HG03571 (cell line): ENCODE data around the gene ZNF292.
A peak's percentile ranks its signal among the peaks of the same experiment; 100 is the strongest.
"Not testable (repeated sequence)": the region's sequence is repeated elsewhere in the genome, so short reads cannot be mapped to it uniquely, and the experiment has no call there.

Experiments
- ATAC-seq: cut with Tn5 transposase; IDR thresholded peaks from one replicate; pipeline ENCODE4 v1.9.1; 2021; ENCODE audit not compliant: unreplicated experiment

The ZNF292 gene

DNA sequence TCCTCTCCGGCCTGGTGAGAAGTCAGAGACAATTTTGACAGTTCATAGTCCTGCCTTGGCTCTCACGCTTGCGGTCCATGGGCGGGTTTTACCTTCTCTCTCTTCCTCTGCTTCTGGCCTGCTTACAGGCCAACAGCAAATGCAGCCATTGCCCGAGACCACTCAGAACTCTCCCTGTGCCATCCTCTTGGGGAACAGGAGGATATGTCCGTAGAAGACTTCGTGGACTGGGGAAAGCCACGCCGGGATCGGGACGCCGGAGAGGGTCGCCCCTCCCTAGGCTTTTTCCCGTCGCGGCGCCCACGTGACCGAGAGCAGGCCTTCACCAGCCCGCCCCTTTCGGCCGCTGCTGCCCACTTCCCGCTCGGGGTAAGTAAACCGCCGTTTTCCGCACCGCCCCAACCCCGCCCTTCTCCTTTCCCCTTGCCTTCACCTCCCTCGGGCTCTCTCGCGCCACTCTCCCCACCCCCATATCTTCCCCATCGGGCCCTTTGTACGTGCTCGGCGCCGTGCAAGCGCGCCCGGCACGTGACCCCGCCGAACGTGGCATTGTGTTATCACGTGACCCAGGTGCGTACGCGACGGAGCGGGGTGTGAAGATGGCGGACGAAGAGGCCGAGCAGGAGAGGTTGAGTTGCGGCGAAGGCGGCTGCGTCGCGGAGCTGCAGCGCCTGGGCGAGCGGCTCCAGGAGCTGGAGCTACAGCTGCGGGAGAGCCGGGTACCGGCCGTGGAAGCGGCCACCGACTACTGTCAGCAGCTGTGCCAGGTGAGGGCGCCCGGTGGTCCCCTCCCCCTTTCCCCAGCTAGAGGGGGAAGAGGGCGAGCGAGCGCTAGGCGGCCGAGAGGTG lies at the start of gene ZNF292:
Gene ZNF292 (plus strand): TSS at position 573 of the 849 bp plus-strand sequence. CDS start 27 bp downstream, at position 600.
- ATAC-seq: peak; percentile 73

DNA sequence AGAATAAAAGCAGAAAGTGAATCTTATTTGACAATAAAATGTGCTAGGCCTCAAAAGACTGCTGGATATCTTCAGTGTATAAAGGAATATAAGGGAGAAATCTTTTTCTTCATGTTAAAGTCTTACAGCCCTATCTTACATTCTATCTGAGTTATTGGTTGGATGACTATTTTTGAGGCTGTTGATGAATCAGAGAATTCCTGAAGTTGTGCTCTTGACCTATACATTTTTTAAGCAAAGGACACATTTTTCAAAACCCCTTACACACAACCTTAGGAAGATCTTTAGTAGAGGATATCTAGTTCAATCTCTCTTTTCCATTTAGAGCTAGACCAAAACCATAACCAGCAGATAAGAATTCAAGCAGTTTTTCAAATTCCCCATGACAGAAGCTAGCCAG lies 49.5 kb upstream of the ZNF292 start:
- ATAC-seq: no peak

DNA sequence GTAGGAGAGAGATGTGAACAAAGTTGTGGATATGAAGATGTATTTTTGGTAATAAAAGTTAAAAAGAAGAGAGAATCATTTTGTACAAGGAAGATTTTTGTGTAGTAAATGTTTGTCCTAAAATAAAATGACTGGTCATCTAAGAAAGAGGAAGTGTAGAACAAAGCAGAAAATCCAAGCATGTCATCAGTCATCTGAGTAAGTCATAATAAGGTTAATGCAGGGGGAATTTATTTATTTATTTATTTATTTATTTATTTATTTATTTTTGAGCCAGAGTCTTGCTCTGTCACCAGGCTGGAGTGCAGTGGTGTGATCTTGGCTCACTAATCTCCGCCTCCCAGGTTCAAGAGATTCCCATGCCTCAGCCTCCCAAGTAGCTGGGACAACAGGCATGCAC lies 44.7 kb upstream of the ZNF292 start:
- ATAC-seq: no peak

DNA sequence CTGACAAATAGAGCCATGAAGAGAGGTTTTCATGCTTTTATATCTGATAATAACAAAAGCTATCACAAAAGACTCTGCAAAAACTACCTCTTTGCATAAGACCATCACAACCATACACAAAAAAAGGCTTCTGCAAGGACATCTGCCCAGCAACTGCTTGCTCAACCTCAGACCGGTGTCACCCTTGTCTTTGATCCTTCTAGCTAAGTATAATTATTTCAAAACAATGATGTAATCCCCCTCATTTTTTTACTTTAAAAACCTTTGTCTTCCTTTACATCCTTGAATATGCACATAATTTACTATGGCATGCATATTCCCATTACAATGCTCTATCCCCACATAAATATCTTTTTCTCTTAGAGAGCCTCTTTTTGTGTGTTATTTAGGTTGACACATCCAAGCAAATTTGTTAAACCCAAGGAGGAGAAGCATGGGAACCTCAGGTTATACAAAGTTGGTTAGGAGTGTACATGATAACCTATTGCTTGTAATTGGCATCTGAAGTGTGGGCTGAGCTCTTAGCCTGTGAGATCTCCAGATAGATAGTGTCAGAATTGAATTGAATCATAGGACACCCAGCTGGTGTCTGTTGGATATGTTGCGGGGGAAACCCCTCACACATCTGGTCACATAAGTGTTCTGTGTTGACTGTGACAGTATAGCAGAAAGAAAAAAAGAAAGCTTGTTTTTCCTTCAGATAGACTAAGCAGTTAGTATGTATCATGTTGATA lies 39.8 kb upstream of the ZNF292 start:
- no peak for ATAC-seq

DNA sequence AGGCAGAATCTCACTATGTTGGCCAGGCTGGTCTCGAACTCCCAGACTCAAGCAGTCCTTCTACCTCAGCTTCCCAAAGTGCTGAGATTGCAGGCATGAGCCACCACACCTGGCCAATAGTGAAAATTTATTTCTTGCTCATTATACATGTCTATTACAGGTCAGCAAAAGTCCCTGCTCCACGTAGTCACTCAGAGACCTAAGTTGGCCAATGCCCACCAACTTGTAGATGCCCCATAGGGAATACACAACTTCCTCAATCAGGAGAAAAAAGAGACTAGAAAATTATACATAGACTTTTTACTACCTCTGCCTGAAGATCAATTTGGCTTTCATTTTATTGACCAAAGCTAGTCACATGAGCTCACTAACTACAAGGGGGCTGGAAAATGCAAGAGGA lies 38.4 kb upstream of the ZNF292 start:
- ATAC-seq: no peak

DNA sequence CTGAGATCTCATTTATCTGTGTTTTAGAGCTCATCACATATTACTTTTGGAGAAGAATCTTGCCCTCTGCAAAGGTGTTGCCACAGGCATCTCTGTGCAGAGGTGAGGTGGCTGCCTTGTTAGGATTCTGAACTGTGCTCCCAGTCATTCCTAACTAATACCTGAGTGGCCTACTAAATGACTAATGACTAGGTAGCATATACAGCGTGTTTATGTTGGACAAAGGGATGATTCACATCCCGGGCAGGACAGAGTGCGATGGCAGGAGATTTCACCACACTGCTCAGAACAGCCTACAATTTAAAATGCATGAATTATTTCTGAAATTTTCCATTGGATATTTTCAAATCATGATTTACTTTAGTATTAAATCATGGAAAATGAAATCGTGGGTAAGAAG lies 37.3 kb upstream of the ZNF292 start:
- no peak for ATAC-seq

DNA sequence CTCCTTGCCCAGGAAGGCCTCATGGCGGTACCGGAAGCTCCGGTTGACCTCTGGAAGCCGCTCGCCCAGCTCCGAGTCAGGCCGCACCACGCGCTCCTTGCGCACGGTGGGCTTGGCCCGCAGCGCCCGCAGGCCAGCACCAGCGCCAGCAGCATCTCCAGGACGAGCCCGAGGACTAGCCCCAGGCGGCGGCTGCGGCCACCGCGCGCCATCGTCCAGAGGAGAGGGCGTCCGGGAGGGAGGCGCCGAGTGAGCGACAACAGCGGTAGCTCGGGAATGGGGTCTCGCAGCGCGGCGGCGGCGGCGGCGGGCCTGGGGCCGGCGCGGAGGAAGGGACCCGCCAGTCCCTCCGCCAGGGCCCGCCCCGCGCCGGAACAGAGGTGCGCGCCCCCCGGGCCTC lies 32.9 kb upstream of the ZNF292 start:
- no peak for ATAC-seq

DNA sequence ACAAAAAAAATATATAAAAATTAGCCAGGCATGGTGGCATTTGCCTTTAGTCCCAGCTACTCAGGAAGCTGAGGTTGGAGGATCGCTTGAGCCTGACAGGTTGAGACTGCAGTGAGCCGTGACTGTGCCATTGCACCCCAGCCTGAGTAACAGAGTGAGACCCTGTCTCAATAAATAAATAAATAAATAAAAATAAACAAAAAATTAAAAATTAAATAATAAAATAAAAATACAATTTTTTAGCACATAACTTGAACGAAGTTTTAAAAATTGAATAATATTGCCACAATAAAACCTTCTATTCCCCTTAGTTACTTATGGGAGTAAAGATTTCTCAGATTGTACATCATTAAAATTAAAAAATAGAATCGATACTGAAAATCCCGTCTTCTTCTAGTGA lies 31.3 kb upstream of the ZNF292 start:
- ATAC-seq: no peak

DNA sequence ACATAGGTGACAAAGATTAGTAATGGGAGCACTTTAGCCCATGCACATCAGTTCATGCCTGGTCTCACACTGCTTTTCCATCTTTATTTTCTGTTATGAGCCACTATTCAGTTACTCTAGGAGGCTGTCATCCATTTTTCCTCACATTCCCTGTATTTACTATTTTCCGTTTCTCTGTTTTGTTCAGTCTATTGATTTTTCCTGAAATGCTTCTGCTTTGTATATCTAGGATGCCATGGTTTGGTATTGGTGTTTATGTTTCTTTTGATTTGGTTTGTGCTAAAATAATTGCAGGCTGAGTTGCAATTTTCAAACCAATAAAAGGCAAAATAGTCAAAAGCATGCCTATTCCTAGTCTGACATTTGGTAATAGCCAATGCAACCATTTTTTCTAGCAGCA lies 28.9 kb upstream of the ZNF292 start:
- no peak for ATAC-seq

DNA sequence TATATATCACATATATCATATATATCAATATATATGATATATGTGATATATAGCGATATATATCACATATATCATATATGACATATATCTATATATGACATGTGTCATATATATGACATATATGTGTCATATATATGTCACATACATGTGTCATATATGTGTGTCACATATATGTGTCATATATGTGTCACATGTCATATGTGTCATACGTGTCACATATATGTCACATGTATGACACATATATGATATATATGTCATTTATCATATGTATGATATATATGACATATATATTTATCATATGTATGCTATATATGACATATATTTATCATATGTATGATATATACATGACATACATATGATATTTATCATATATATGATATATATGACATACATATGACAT lies 27.6 kb upstream of the ZNF292 start:
- no peak for ATAC-seq

DNA sequence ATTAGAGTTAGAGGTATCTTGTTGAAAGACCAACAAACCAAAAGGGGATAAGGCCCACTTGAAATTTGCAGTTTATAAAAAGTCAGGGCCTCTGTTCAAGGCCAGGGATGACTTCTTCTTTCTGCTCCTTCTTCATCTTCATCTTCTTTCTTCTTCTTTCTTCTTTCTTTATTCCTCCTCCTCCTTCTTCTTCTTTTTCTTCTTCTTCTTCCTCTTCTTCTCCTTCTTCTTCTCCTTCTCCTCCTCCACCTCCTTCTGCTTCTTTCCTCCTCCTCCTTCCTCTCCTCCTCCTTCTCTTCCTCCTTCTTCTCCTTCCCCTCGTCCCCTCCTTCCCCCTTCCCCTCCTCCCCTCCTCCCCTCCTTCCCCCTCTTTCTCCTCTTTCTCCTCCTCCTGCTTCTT lies 18.4 kb upstream of the ZNF292 start:
- ATAC-seq: no peak

DNA sequence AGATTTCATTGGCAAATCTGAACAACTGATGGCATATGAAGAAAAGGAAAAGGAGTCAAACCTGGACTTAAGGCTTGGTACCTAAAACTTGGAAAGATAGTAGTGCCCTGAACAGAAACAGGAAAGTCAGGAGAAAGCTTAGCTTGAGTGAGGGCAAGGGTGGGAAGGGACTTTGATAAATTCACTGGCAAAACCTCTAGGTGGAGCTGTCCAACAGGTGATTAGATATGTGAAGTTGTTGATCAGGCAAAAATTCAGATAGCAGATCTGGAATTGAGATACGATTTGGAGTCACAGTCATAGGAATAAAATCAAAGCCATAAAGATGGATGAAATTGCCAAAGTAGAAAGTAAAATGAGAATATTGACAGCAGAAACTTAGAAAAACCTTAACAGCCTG lies 16.1 kb upstream of the ZNF292 start:
- no peak for ATAC-seq

DNA sequence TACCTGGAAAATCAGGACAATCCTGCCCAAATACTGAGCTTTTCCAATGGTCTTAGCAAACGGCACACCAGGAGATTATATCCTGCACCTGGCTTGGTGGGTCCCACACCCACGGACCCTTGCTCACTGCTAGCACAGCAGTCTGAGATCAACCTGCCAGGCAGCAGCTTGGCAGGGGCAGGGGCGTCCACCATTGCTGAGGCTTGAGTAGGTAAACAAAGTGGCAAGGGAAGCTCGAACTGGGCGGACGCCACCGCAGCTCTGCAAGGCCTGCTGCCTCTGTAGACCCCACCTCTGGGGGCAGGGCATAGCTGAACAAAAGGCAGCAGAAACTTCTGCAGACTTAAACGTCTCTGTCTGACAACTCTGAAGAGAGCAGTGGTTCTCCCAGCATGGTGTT lies 15.4 kb upstream of the ZNF292 start:
- ATAC-seq: not testable (repeated sequence)

DNA sequence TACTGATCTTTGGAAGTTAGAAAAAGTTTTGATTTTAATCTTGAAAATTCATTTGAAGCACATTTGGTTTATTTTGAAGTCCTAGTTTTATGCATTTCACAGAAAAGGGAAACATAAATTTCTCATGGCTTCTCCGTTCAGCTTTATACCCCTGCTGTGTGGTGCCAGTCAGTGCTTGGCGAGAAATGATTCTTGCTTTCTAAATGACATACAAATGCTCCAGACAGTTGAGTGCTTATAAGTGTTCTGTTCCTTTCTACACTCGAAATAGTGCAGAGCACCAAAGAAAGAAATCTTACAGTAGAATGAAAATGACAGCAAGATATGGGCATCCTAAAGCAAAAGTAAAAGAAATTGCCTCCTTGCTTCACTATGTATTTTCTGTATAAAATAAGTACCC lies 9.0 kb upstream of the ZNF292 start:
- peak; percentile 65 for ATAC-seq

DNA sequence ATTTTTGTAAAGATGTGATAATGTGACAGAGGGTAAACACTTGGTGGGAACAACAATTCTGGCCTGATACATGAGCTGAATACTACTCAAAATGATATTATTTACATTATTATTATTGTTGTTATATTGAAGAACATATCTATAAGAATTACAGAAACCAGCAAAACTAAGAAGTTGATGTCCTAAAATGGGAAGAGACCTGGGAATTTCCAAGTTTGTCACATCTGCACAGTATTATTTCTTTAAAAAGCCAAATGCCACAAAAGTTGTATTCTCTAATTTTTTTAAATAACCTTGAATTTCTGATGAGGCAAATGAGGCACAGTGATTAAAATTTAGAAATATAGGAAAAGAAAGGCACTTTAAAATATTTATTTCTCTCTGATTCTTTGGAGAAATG lies 5.0 kb upstream of the ZNF292 start:
- ATAC-seq: no peak

DNA sequence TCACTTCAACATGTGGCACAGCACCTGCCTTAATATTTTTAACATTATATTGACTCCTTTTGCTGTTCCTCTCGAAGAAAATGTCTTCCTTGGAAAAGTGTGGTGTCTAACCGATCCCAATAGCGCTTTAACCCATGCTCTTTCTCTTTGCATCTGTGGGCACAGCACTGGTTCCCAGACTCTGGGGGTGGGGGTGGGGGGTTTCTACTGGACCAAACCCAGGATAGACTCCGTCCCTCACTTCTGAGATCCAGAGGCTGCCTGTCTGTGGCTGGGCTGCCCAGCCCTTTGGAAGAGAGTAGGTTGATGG lies 3.9 kb upstream of the ZNF292 start:
- ATAC-seq: no peak

DNA sequence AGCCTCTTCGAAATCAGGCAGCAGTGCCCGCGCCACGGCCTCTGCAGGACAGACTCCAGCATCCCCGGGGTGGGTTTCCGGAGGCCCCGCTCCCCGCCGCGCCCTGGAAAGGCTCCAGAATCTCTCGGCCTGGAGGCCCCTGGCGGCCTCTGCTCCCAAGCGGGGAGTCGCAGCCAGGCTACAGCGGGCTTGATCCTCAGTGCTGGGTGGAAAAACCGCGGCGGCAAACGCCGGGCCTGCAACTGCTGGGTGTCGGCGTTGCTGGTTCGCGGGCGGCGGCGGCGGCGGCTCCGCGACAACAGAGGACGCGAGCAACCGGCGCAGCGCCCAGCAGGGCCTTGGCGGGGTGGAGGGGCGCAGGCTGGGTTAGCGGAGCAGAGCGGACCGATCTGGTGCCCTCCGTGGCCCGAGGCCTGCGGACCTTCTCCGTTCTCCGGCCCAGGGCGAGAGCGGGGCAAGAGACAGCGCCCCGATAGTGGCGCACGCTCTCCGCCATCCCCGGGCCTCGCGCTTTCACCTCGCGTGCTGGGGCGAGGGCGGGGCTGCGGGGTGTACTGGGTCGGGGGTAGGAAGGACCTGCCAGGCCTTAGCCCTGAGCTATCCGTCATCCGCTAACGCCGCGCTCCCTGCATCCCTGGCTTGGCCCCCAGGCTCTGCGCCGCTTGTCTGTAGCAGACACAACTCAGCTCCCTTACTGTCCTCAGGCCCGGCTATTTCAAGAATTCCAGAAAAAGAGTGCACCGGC lies 3.4 kb upstream of the ZNF292 start:
- peak; percentile 31 for ATAC-seq

DNA sequence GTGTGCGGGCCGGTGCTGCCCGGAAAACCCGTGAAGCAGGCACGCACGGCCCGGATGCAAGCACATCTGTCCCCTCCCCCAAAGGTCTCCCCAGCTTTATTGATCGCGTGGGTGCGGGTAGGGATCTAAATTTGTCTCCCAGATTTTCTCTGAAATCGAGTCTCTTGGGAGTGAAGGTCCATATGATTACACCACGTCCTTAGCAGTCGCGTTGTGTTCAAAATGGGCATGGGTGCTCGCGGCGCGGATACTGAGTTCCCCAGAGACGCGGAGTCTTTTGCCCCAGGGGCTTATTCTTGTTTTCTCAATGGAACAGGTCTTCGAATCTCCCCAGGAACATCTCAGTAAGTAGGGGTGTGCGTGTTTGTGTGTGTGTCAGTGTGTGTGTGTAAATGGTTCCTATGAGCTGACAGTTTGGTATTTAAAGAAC lies 2.8 kb upstream of the ZNF292 start:
- no peak for ATAC-seq

DNA sequence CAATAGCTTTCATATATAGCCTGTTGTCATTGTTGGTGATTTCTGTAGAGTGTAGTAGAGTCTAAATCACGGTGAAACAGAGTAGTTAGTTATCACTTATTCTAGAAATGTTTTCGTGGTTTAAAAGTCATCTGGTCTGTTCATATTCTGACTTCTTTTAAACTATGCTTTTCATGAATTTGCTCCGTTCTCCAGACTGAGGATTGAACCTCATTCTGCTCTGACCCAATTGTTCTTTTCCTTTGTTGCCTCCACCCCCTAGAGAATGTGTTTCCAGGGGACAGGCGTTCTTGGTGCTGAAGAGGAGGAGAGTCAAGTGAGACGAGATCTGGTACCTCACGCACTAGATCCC lies 748 bp upstream of the ZNF292 start:
- ATAC-seq: peak; percentile 0

DNA sequence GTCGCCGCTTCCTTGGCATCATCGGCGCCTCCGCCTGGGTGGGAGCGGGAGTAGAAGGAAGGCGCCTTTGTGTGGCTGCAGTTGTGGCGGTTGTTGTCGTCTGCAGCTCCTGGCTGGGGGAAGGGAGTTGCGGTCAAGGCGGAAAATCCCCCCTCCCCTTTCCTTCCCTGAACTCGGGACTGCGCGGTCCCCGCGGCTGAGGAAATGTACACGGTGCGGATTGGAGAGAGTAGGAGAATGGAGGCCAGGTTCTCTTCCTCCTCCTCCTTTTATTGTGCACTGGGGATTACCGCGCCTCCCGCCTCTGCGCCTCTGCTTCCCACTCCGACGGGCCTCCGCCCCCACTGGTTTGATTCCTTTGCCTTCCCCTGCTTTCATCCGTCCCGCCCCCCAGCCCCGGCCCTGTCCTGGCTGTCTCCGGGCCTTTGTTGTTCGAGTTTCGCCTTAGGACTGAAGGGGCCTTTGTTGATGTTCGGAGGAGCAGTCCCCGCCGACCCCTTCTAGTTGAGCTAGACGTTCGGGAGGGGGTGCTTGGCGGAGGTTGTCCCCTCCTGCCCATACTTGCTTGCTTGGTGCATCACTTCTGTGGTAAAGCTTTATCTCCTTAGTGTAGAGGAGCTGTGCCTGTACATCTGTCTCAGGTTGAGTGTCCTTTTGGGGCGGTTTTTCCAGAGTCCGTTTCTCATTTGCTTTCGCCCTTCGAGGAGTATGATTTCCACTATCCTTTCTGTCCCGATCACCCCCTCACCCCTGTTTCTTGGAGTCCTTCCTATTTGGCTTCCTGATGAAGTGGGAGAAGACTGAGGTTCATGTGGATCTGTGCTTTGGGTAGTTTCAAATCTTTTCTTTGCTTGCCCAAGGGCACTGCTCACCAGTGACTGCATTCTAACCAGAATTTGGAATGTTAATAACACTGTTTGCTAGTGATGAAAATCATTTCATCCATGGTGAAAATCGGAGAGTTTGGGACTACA lies 764 bp downstream of the ZNF292 start:
- ATAC-seq: no peak

DNA sequence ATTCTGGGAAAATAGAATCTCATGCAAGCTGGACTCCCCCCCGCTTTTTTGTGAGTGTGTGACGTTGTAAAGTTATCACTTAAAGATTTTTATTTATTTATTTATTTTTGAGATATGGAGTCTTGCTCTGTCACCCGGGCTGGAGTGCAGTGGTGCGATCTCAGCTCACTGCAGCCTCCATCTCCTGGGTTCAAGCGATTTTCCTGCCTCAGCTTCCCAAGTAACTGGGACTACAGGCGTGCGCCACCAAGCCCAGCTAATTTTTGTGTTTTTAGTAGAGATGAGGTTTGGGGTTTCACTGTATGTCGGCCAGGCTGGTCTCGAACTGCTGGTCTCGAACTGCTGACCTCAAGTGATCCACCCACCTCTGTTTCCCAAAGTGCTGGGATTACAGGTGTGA lies 2.2 kb downstream of the ZNF292 start:
- not testable (repeated sequence) for ATAC-seq
